Breast epithelium (tissue), 4 donors: Measurements from ENCODE around the gene GSX1. TPM values are rescaled to one million over a fixed set of nuclear protein-coding genes. Genes with fewer than 3 reads are reported as not detected.

Experiments
- DNase-seq, 2 donors: peaks; one replicate each; pipeline ENCODE4 v3.0.0-alpha.2; 2019; ENCODE audit warnings: low spot score in 2 of 2
- H3K27ac ChIP-seq, 2 donors: fragments of 200-600 bp; sonication (generic) in 1 of 2; one replicate each; pipeline ENCODE4 v1.5.1; 2016 to 2019; ENCODE audit warnings: mild to moderate bottlenecking in 1 of 2
- H3K27me3 ChIP-seq, 2 donors: fragments of 200-600 bp; sonication (generic) in 1 of 2; one replicate each; pipeline versions ENCODE4 v1.5.1 to v1.6.0; 2017 to 2019; ENCODE audit warnings: control low read depth in 1 of 2, mild to moderate bottlenecking in 1 of 2
- H3K36me3 ChIP-seq: fragments of 200-600 bp; one replicate; pipeline ENCODE4 v1.5.1; 2019
- H3K4me1 ChIP-seq, 2 donors: fragments of 200-600 bp; sonication (generic); one replicate each; pipeline ENCODE4 v1.5.1; 2016 to 2019; ENCODE audit warnings: control low read depth in 1 of 2
- H3K4me3 ChIP-seq, 3 donors: fragments of 200-600 bp; sonication (generic); 1 replicate in 2 of 3; 2 replicates in 1 of 3; pipeline ENCODE4 v1.5.1; 2016 to 2019; ENCODE audit warnings: mild to moderate bottlenecking in 3 of 3, moderate library complexity in 2 of 3
- H3K9me3 ChIP-seq, 2 donors: fragments of 200-600 bp; sonication (generic) in 1 of 2; one replicate each; pipeline ENCODE4 v1.5.1; 2016 to 2019; ENCODE audit warnings: control low read depth in 1 of 2
- CTCF ChIP-seq, 3 donors: fragments of 450-650 bp; IDR thresholded peaks; one replicate each; pipeline ENCODE4 v1.5.1; 2016 to 2017; ENCODE audit warnings: antibody characterized with exemption in 3 of 3, mild to moderate bottlenecking in 3 of 3, moderate library complexity in 3 of 3
- POLR2A ChIP-seq: fragments of 450-650 bp; IDR thresholded peaks from one replicate; pipeline ENCODE4 v1.6.1; 2016; ENCODE audit warnings: antibody characterized with exemption, mild to moderate bottlenecking, moderate library complexity
- POLR2AphosphoS5 ChIP-seq, 3 donors: sonication (generic); formaldehyde crosslinking; IDR thresholded peaks; one replicate each; pipeline ENCODE4 v1.6.1; 2017; ENCODE audit warnings: antibody characterized with exemption in 3 of 3
- intact Hi-C: fragments of 100-400 bp; cut with DNase I; formaldehyde crosslinking; loops from one replicate; pipeline ENCODE4 v1.15.1; 2023; ENCODE audit warnings: low total_unique reads
- total RNA-seq, 3 donors: library from RNA; depleted of rRNA; stranded (reverse); fragments of >200 nt; gene quantifications; one replicate each; pipeline ENCODE4 v1.1.0, GENCODE V29; 2016

GSX1 gene
- total RNA-seq, 3 donors from 2014 or later = not detected

- no peaks in the 10 kb centered on the region for H3K36me3 ChIP-seq
- H3K4me1 ChIP-seq = peaks cover 0 to 12% of the 10 kb centered on the region in 2 donors
- no peak for DNase-seq
- no peaks in the 10 kb centered on the region for H3K9me3 ChIP-seq
- H3K27ac ChIP-seq = no peak overlapping the region
- H3K4me3 ChIP-seq = peak overlapping the region in 2 of 3 donors; percentile 4 to 65
- intact Hi-C loops = no loop called here
- TF ChIP-seq POLR2AphosphoS5 (IDR thresholded peaks at IDR 0.05) (no peak), CTCF (IDR thresholded peaks at IDR 0.05) (no peak), POLR2A (no peak)
- peaks cover 19 to 67% of the 10 kb centered on the region in 2 donors for H3K27me3 ChIP-seq
Observed at GRCh38 chr13:27789495-27790303, 2.6 kb upstream of the GSX1 start.

- H3K4me1 ChIP-seq = peaks cover 0 to 12% of the 10 kb centered on the region in 2 donors
- DNase-seq = no peak
- H3K27ac ChIP-seq = no peak overlapping the region
- H3K36me3 ChIP-seq = no peaks in the 10 kb centered on the region
- peak overlapping the region; percentile 21 to 65 (median 42) for H3K4me3 ChIP-seq
- H3K9me3 ChIP-seq = no peaks in the 10 kb centered on the region
- TF ChIP-seq POLR2A (no peak), POLR2AphosphoS5 (IDR thresholded peaks at IDR 0.05) (no peak), CTCF (IDR thresholded peaks at IDR 0.05) (no peak)
- intact Hi-C loops = no loop called here
- peaks cover 19 to 75% of the 10 kb centered on the region in 2 donors for H3K27me3 ChIP-seq
Observed at GRCh38 chr13:27790523-27790922, 1.8 kb upstream of the GSX1 start.

GRCh38 chr13:27791146-27791900 lies 960 bp upstream of the GSX1 start:
- Histone ChIP-seq H3K27ac (no peak overlapping the region), H3K4me3 (peak overlapping the region; percentile 21 to 65 (median 42)), H3K4me1 (peaks cover 0 to 12% of the 10 kb centered on the region in 2 donors), H3K9me3 (no peaks in the 10 kb centered on the region), H3K27me3 (peaks cover 19 to 83% of the 10 kb centered on the region in 2 donors), H3K36me3 (no peaks in the 10 kb centered on the region)
- TF ChIP-seq POLR2AphosphoS5 (IDR thresholded peaks at IDR 0.05) = no peak
- no peak for TF ChIP-seq POLR2A
- no peak for TF ChIP-seq CTCF (IDR thresholded peaks at IDR 0.05)
- intact Hi-C loops = no loop called here
- no peak for DNase-seq

- intact Hi-C loops = no loop called here
- H3K36me3 ChIP-seq = no peaks in the 10 kb centered on the region
- no peaks in the 10 kb centered on the region for H3K9me3 ChIP-seq
- TF ChIP-seq POLR2A (no peak), POLR2AphosphoS5 (IDR thresholded peaks at IDR 0.05) (no peak), CTCF (IDR thresholded peaks at IDR 0.05) (no peak)
- no peak for DNase-seq
- peak overlapping the region in 2 of 3 donors; percentile 42 to 65 for H3K4me3 ChIP-seq
- H3K27ac ChIP-seq = no peak overlapping the region
- H3K4me1 ChIP-seq = peaks cover 0 to 12% of the 10 kb centered on the region in 2 donors
- peaks cover 19 to 89% of the 10 kb centered on the region in 2 donors for H3K27me3 ChIP-seq
Observed at GRCh38 chr13:27791901-27792392, 336 bp upstream of the GSX1 start.
